H54 (cell line): ENCODE data around the gene ALOXE3.
"Not testable (repeated sequence)": the region's sequence is repeated elsewhere in the genome, so short reads cannot be mapped to it uniquely, and the experiment has no call there.

Source experiments
- DNase-seq: peaks from one replicate; pipeline ENCODE4 v3.0.0; 2011; ENCODE audit warnings: low spot score, mixed read lengths; ENCODE audit not compliant: insufficient read length
- FAIRE-seq: peaks from 3 replicates; lab custom pipeline; 2011; peaks lifted over from hg19 to GRCh38; lab: Jason Lieb, UNC
- POLR2A ChIP-seq: IDR thresholded peaks from 2 replicates; pipeline ENCODE4 v1.6.1; 2011; ENCODE audit warnings: low read depth, mild to moderate bottlenecking, low read length

Gene ALOXE3

DNA sequence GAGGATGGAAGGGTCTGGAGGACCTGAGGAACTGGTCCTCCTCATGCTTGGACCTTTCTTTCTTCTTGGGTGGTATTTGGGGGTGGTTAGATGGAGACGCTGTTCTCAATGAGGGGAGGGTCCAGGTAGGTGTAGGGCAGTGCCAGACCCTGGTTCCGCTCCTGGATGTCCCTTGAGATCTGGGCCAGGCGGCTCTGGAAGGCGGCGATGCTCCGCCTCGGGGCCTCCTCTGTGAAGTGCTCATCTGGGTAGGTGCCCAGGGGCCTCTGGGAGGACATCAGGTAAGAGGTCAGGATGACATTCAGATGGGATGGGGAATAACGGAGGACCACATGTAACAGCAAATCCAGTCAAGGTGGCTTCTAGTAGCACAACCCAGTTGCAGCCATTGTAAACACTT lies 21.8 kb downstream of the ALOXE3 start:
- DNase-seq (no peak), FAIRE-seq (no peak)
- no peak for TF ChIP-seq POLR2A

DNA sequence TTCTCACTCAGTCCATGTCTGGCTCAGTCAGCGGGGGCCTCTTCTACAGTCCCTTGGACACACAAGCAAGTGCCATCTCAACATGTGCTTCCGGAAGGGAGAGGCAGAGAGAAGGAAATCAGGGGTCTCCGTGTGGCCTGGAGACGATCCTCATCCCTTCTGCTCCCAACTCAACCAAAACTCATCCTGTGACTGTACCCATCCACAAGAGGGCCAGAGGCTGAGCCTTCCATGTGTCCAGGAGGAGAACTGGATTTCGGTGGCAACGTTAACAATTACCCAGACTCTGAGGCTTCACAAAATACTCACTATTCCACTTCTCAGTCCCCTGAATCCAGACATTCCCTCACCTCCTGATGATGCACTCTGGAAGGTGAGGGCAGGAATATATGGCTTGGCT lies 23.0 kb downstream of the ALOXE3 start:
- DNase-seq, result no peak
- TF ChIP-seq POLR2A, result no peak
- no peak for FAIRE-seq

DNA sequence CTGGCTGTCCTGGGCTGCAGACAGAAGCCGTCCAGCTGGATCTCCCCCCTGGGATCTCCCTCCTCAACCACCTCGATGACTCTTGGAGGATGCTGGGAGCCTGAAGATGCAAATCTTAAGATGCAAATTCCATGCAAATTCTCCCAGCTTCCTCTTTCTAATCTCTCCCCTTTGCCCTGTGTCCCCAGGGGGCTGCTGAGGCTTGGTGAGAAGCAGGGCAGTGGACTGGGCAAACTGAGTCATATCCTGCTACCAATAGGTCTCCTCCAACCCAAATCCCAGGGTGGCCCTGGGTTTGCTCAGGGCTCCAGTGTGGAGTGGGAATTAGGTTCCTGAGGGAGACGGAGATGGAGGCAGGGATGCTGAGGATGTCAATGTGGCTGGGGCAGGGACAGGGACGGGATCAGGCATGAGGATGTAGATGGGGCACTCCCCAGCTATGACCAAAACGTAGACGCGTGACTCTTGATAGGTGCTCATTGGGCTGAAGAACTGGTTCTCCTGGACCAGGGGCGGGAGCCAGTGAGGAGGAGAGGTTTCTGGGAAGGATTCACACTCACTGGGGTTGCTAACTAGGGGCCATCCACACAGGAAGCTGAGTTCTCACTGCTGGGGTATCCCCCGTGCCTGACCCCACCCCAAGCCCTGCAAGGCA lies 27.2 kb downstream of the ALOXE3 start:
- no peak for TF ChIP-seq POLR2A
- no peak for FAIRE-seq
- DNase-seq, result no peak

DNA sequence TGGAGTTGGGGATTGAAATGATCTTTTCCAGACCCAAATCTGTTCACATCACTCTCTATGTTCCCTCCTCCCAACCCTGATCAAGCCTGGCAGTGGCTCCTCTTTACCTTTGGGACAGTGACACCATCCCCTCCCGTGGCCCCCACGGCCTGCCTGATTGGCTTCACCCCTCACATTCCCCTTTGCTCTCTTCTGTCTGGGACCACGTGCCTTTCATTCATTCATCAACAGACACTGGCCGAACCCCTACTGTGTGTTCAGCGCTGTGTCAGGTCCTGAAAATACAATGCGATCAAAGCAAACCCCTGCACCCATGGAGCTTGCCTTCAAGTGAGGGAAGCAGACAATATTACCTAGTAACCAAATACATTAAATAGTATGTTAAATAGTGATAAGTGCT lies 28.6 kb downstream of the ALOXE3 start:
- TF ChIP-seq POLR2A, result no peak
- FAIRE-seq (no peak), DNase-seq (no peak)

DNA sequence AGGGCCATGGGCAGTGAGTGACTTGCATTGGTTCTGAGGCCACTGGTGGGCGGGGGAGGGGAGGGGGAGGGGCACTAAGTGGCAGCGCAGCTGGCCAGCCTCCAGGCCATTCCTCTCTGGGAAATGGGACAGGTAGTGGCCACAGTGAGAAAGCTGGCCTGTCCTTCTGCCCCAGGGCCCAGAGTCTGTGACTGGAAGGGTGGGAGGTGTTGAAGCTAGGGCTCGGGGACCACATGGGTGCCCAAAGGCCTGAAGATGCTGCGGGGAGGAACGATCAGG lies 30.4 kb downstream of the ALOXE3 start:
- TF ChIP-seq POLR2A, result no peak
- no peak for DNase-seq
- no peak for FAIRE-seq

DNA sequence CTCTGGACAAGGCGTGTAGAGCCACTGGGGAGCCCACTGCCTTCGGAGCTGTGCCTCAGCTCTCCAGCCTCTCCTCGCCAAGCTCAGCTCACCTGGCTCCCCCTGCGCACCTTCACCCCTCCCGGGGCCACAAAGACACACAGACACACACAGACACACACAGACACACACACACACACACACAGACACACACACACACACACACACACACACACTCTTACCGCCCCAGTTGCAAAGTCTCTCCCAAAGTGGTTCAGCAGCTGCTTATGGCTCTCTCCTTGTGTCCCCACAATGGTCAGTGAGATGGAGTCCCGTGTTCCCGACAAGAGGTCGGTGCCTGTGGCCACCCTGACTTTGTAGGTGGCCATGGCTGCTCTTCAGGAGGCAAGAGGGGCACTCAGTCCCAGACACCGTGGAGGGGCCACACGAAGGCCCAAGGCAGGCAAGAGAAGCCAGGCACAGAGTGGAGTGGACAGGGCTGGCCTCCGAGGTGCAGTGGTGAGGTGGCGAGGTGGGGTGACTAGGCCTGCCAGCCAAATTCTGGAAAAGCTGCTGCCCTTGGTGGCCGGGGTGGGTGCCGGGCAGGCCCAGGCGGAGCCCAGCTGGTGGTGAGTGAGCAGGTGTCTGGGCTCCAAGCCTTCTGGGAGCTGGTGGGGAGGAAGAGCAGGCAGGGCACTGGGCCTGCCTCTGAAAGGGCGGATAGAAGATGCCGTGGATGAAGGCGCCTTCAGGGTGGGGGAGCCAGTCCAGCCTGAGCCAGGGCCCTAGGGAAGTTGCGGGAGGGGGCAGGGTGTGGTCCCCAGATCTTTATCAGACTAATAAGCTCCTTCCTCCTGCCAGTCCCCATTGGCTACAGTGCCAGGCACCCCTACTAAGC lies 31.0 kb downstream of the ALOXE3 start, which contains the start of gene ALOX12B:
Gene ALOX12B, minus strand, starts transcription at position 642 of the 877 bp plus-strand sequence. Its CDS starts 274 bp downstream, at position 368.
- no peak for TF ChIP-seq POLR2A
- no peak for DNase-seq
- FAIRE-seq, result no peak

DNA sequence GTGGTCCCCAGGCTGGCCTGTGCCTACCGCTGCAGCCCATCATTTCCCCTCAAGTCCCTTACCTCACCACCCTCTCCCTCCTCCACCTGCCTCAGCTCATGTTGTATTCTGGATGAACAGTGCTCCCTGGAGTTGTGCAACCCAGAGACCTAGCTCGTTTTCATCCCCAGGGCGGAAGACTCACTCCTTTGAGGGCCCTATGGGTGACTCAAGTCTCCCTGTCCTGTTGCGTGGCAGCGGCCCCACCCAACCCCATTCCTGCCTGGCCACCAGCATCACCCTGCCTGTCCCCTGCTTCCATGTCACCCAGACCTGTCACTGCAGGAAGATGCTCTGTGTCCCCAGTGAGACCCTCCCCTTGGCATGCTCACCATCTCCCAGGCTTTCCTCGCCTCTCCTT lies 34.1 kb downstream of the ALOXE3 start:
- no peak for FAIRE-seq
- no peak for DNase-seq
- TF ChIP-seq POLR2A, result no peak

DNA sequence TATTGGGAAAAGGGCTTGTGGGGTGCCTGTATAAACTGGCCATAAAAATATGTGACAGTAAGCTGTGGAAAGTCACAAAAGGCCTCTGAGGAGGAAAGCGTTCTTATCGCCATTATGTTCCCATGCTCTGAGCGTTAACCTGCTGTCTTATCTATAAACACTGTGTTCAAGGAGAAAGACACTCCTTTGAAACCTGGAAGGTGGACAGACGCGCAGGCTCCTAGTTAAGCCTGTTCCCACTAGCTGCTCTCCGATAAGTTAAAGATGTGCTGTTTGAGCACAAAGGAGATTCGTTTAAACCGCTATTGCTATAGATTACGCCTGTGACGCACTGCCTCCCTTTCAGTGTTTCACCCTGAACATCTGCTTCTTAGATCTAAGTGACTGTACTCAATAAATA lies 36.0 kb downstream of the ALOXE3 start:
- FAIRE-seq, result no peak
- TF ChIP-seq POLR2A, result no peak
- no peak for DNase-seq

DNA sequence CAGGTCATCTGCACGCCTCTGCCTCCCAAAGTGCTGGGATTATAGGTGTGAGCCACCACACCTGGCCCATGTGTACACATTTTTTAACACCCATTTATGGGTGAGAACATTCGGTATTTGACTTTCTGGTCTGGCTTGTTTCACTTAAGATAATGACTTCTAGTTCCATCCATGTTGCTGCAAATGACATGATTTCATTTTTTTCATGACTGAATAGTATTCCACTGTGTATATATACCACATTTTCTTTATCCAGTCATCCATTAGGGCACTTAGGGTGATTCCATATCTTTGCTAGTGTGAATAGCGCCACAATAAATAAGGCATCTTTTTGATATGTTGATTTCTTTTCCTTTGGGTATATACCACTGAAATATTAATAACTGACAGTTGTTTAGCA lies 36.4 kb downstream of the ALOXE3 start:
- no peak for DNase-seq
- no peak for FAIRE-seq
- no peak for TF ChIP-seq POLR2A

DNA sequence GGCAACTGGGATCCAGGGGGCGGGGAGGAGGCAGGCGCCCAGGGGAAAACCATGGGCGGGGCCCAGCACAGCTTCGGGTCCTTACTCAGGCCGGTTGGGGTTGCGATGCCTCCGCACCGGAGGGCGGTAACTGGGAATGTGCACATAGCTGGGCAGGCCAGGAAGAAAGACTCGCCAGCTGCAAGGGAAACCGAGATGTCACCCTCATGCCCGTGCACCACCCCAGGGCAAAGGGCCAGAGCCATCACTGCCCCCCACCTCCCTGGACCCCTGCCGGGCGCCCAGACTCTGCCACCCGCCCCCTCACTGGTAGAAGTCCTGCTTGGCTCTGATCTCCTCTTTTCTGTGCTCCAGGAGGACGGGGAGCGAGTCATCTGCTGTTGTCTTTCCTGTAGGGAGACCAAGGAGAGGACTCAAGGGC lies 37.5 kb downstream of the ALOXE3 start:
- DNase-seq (no peak), FAIRE-seq (no peak)
- TF ChIP-seq POLR2A, result no peak

DNA sequence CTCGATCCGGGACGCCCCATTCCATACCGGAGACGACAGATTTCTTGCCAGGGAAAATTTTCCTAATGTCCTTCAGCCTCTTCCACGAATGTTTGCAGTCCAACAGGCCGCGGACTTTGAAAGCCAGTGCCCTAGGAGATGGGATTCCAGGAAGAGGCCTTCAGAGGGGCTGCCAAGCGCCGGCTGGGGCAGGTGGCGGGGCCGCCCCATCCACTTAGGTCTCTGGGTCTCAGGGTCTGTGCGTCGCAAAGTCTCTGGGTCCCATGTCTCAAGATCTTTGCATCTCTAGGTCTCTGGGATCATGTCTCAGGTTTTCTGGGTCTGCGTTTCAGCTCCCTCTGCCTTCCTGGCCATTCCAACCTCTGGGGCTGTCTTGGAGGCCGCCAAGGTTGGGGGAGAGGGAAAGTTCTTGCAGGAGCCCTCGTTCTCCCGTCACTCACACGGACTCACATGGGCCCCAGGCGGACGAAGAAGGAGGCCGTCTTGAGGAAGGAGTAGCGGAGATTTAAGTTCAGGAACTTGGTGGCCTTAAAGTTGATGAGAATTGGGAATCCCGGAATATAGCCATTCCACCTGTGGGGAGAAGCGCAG lies 38.0 kb downstream of the ALOXE3 start:
- TF ChIP-seq POLR2A, result no peak
- FAIRE-seq (no peak), DNase-seq (no peak)

DNA sequence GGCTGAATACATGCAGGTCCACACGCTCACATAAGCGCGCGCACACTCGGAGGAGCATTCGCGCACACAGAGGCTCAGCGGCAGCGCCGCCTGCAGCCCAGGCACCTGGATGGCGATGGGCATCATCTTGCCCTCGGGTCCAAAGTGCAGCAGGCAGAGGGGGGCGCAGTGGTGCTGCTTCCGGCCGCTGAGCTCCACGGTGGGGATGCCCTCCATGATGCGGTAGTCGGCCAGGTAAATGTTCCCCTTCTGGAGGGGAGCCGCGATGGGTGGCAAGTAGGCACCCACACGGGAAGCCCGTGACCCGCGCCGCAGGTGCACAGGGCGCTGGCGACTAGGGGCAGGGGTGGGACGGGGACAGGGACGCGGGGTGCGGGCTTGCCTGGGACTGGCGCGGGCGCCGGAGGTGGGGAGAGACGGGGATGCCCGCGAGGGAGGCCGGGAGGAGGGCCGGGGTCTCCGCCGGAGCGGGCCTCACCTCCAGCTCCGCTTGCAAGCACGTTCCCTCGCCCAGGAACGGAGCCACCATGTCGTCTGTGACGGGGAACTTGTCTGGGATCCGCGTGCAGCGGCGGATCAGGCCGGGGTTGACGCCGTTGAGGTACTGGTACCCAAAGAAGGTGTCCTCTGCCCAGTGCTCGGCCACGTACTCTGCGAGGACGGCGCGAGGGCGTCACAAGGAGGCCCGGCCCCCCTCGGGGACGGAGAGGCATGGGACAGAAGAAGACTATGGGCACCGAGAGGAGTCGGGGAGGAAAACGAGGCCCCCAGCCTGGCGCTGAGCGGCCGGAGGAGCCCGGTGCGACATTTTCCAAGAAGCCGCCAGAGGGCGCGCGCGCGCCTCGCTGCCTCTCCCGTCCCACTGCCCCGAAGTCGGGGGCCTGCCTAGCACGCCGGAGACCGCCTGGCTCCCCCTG lies 38.8 kb downstream of the ALOXE3 start:
- FAIRE-seq, result no peak
- no peak for TF ChIP-seq POLR2A

DNA sequence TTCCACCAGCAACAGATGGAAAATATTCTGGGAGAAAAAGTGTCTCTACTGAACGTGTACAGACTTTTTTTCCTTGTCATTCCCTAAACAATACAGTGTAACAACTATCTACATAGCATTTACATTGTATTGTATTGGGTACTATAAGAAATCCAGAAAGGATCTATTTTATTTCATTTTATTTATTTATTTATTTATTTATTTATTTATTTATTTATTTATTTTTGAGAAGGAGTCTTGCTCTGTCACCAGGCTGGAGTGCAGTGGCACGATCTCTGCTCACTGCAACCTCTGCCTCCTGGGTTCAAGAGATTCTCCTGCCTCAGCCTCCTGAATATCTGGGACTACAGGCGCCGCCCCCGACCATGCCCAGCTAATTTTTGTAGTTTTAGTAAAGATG lies 40.4 kb downstream of the ALOXE3 start:
- not testable (repeated sequence) for DNase-seq, FAIRE-seq

More for the DNA sequence above, 38.8 kb downstream of the ALOXE3 start:
- DNase-seq, result peak; percentile 85

DNA sequence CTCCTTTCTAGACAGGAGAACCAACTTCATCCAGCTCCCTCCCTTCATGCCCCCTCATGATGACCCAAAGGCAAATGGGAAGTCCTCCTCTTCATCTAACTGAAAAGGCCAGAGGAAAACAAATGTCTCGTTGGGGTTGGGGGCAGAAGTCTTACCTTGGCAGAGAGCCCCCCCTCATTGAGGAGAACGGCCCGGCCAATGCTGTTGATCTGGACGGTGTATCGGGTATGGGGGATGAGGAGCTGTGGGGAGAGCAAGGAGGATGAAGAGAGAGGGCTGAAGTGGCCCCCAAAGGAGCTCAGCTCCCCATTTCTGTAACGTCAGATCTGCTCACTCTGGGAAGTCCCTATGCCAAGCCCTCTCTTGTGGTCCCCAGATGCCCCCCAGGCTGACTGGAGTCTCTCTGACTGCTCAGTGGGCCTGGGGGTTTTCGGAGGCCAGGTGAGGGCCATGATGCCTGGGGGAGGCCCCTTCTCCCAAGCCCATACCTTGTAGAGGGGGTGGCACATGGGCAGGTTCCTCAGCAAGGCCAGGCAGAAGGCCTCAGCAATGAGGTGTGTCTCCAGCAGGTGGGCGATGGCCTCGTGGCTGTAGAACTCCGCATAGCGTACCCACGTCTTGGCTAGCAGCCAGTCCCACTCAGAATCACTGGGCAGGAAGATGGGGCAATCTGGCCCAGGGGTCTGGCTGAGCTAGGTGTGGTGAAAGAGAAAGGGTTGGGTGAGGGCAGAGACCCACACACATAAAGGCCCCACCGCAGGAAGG lies 41.6 kb downstream of the ALOXE3 start:
- TF ChIP-seq POLR2A, result no peak
- FAIRE-seq (no peak), DNase-seq (no peak)
